HG03196 (cell line): ENCODE data around the gene GRIN2C.

Experiments used
- ATAC-seq: cut with Tn5 transposase; IDR thresholded peaks from one replicate; pipeline ENCODE4 v1.9.1; 2021; ENCODE audit not compliant: unreplicated experiment

GRIN2C gene

DNA sequence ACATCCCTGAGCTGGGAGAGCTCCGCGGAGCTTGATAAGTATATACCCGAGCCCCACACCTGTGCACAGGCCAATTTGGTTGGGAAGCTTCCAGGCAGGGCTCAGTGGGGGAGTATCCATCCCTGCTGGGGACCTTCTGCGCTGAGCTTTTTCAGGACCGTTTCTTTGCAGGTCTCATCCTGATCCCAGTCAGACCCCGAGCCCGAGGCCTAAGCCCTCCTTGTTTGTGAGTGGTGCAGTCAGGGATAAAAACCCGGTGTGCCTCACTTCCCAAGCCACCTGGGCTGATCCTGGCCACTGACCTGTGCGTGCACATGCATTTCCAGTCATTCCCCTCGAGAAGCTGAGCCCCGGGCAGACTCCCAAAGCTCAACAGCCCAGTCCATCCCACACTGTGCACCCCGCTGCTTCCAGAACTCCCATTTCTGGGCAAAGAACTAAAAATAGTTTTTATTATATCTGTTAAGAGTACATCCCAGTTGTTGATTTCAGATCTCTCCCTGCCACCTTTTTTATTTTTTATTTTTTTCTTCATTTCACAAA is 56.2 kb downstream of the GRIN2C start:
- no peak for ATAC-seq

DNA sequence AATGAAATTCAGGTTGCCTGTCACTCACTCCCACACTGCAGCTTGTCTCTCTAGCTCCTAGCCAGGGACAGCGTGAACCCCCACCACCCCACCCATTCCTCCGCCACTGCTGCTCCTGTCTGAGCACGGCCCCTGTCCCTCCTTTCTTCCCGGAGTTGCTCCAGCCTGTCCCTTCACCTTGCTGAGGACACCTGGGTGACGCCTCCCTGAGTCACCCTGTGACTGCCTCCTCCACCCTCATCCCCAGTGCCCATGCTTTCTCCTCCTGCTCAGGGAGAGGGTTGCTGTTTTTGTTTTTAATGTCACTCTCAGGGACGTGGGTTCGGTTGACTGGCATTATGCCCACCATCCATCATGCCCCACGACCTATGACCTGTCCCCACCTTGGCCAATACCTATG is 57.8 kb downstream of the GRIN2C start:
- no peak for ATAC-seq

DNA sequence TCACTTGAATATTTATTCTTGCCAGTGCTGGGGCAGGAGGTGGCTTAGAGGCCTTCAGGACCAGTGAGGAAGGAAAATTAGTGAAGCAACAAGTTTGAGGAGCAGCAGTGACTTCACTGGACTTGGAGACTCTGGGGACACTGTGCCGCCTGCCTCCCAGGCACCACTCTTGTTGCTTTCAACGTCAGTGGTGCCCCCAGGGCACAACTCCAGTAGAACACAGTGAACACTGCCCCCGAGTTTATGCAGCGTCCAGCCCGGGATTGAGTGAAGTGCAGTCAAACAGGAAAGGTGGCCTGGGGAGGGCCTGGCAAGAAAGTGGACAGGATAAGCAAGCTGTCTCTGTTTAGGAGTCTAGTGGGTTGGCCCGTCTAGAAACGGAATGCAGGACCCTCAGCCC is 59.2 kb downstream of the GRIN2C start:
- no peak for ATAC-seq

DNA sequence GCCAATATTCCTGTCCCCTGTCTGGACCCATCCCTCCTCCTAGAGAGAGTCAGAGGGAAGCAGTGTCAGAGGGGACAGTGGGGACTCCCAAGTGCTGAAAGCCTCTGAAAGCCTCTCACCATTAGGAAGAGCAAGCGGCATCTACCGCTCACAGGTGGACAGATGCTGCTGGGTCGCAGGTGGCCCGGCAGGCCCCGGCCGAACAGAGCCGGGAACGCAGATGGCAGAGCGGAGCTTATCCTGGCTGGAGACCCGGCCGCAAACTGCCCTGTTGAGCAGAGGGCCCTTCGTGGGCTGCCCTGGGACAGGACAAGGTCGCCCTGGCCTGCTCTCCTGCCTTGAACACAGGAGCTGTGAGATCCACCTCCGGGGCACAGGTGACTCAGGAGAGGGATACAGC is 60.6 kb downstream of the GRIN2C start:
- no peak for ATAC-seq

DNA sequence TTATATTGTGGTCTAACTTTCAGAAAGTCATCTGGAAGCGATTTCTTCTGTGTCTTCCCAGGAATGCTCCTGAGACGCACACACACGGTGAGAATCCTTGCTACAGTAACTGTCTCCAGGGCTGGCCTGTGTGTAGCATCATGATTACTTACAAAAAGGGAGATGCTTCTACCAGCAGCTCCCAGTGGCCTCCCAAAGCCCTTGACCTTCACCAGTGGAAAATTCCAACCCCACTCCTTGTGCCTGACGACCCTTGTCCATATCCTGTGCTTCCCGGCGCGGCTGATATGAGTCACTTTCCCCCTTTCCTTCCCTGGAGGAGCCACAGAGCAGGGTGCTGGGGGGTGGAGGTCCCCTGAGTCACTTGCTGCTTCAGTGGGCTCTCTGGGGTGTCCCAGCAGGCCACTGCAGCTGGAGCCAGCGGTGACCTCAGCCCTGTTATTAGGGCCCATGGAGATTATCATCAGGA is 61.4 kb downstream of the GRIN2C start:
- no peak for ATAC-seq

- ATAC-seq, result no peak
These were observed 61.9 kb downstream of the GRIN2C start for GRCh38 chr17:74797824-74798223.

GRCh38 chr17:74796866-74797265 is 62.8 kb downstream of the GRIN2C start:
- no peak for ATAC-seq

GRCh38 chr17:74796211-74796610 is 63.5 kb downstream of the GRIN2C start:
- ATAC-seq, result no peak

GRCh38 chr17:74795327-74796020 is 64.2 kb downstream of the GRIN2C start:
- no peak for ATAC-seq

- no peak for ATAC-seq
These were observed 67.0 kb downstream of the GRIN2C start for GRCh38 chr17:74792586-74793105.
